ENCODE data around the gene NECTIN1. TPM values are rescaled to one million over a fixed set of nuclear protein-coding genes. Genes with fewer than 3 reads are reported as not detected.

Gene NECTIN1
- total and polyA plus RNA-seq, 2 of the 13 experiments (the other 11 are each of a cell fraction or from before 2014, with no cell fraction given) = 3.9 to 7.3 TPM

- no peak for TF ChIP-seq SIX4 (CRISPR knock-in tag; IDR thresholded peaks at IDR 0.05)
- TF ChIP-seq LRRFIP1 (CRISPR knock-in tag; conservative IDR thresholded peaks at IDR 0.05) = no peak
- no peak for TF ChIP-seq ZNF570 (CRISPR knock-in tag; IDR thresholded peaks at IDR 0.05; ENCODE audit: borderline replicate concordance)
- no peak for TF ChIP-seq ZNF383 (CRISPR knock-in tag; IDR thresholded peaks at IDR 0.05; ENCODE audit: borderline replicate concordance)
- no peak for TF ChIP-seq NRL (CRISPR knock-in tag; IDR thresholded peaks at IDR 0.05; ENCODE audit: borderline replicate concordance)
- no peak for TF ChIP-seq TMF1 (CRISPR knock-in tag; IDR thresholded peaks at IDR 0.05; ENCODE audit: low read depth)
- no peak for TF ChIP-seq TSC22D2 (CRISPR knock-in tag; IDR thresholded peaks at IDR 0.05; ENCODE audit: borderline replicate concordance)
These were observed 13.4 kb upstream of the NECTIN1 start (continued) for GRCh38 chr11:119742263-119742861.

DNA sequence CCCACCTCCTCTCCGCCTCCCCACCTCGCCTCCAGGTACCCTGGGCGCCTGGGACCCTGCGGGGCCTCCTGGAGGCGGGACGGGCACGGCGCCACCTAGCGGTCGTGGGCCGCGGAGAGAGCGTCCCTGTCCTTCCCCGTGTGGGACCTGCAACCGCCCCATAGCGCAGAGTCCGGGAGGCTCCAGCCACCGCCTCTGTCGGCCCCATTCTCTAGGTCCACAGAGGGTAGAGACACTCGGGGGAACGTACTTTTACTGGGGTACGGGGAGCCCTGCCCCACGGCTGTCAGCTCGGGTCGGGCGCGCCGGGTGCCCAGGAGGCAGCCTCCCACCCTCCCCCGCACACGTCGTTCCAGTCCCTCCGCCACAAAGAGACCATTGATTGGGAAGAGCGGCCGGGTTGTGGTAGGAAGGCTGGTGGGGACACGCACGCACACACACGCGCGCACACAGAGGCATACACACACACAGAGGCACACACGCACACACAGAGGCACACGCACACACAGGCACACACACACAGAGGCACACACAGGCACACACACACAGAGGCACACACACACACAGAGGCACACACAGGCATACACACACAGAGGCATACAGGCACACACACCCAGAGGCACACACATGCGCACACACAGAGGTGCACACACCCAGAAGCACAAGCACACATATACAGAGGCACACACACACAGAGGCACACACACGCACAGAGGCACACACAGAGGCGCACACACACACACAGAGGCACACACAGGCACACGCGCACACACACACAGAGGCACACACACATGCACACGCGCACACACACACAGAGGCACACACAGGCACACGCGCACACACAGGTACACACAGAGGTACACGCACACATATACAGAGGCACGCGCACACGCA, 12.6 kb upstream of the NECTIN1 start:
- peak; percentile 21 for DNase-seq (ENCODE audit: low spot score)
- Histone ChIP-seq H3K4me3 (replicated peaks in 1 of 3; ENCODE audit: insufficient read depth in 1 of 3, low read depth in 2 of 3, low read length in 3 of 3) (peak overlapping the region in 2 of 3 experiments; percentile 33 to 61; a peak in 4 of 6 replicates), H2AFZ (ENCODE audit: low read length) (no peak overlapping the region), H3K4me1 (ENCODE audit: insufficient read depth, low read length) (peaks cover 18% of the 10 kb centered on the region), H3K9ac (ENCODE audit: insufficient read depth, low read depth, low read length) (no peak overlapping the region), H3K79me2 (ENCODE audit: insufficient read depth, low read length) (no peaks in the 10 kb centered on the region), H3K27ac (ENCODE audit: extremely low read length, insufficient read depth, low read length) (no peak overlapping the region), H3K9me3 (ENCODE audit: low read length) (no peaks in the 10 kb centered on the region), H3K4me2 (ENCODE audit: low read depth, low read length) (peak overlapping the region; percentile 74), H3K27me3 (ENCODE audit: control insufficient read depth in 1 of 2, insufficient read depth in 2 of 2, low read length in 2 of 2) (peaks cover 10 to 73% of the 10 kb centered on the region in 2 experiments; a peak in 4 of 5 replicates), H4K20me1 (ENCODE audit: insufficient read depth, low read length) (no peaks in the 10 kb centered on the region), H3K36me3 (replicated peaks in 1 of 2; ENCODE audit: control insufficient read depth in 1 of 2, insufficient read depth in 2 of 2, low read length in 2 of 2) (no peaks in the 10 kb centered on the region)
- peak; percentile 95 for ATAC-seq
- POLR2A ChIA-PET = no interaction called here
- FAIRE-seq = no peak
- CTCF ChIA-PET (ENCODE audit: low intra/inter-chr PET ratio, low total read pairs) = interaction anchor here (0.9 to 1.9 kb wide), 2 partner anchors 75 to 366 kb away, joined by 3 to 14 read pairs; no protein-coding TSS in a partner anchor
- intact Hi-C loops (cut with micrococcal nuclease; ENCODE audit: unreplicated experiment) = loop anchor here (1.0 kb wide), 1 partner anchor 75 kb away; no protein-coding TSS in a partner anchor
- in situ Hi-C loops (cut with HindIII; ENCODE audit: extremely low pct_ligation_motif_present, low pct_unique_long_range_greater_than_20kb) = no loop called here
- no TSS peak for BruUV-seq (replicated peaks)
- WGBS (ENCODE audit: low lambda C conversion rate) = 62% methylated on average over 15 of the region's 54 CpGs
- TF ChIP-seq NR2F1 (CRISPR knock-in tag; IDR thresholded peaks at IDR 0.05) (no peak), LCORL (IDR thresholded peaks at IDR 0.05) (no peak), LCORL (CRISPR knock-in tag; IDR thresholded peaks at IDR 0.05) (peak; percentile 62; the same call in 1 of the 2 replicates), ZSCAN31 (CRISPR knock-in tag; IDR thresholded peaks at IDR 0.05; ENCODE audit: low read depth) (no peak), TFDP1 (CRISPR knock-in tag; IDR thresholded peaks at IDR 0.05; ENCODE audit: borderline replicate concordance) (peak; percentile 41; the same call in 1 of the 2 replicates), RAD21 (CRISPR knock-in tag; IDR thresholded peaks at IDR 0.05) (peak; percentile 79), DRAP1 (CRISPR knock-in tag; IDR thresholded peaks at IDR 0.05) (no peak)
- TF ChIP-seq, protein P1, sequence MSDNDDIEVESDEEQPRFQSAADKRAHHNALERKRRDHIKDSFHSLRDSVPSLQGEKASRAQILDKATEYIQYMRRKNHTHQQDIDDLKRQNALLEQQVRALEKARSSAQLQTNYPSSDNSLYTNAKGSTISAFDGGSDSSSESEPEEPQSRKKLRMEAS (IDR thresholded peaks at IDR 0.05) = no peak

Data from HepG2 (cell line).